PC-3 (cell line): Measurements from ENCODE around the gene RPS15.

ENCODE experiments used
- CTCF ChIP-seq: fragments of 300-600 bp; sonication (generic); conservative IDR thresholded peaks from 2 replicates; pipeline ENCODE4 v1.5.1; 2017; ENCODE audit warnings: antibody characterized with exemption, low read depth, mild to moderate bottlenecking, low read length
- EZH2phosphoT487 ChIP-seq: fragments of 300-600 bp; sonication (generic); IDR thresholded peaks from 2 replicates; pipeline ENCODE4 v1.6.1; 2018; ENCODE audit warnings: mild to moderate bottlenecking, antibody characterized with exemption, low read length, borderline replicate concordance

DNA sequence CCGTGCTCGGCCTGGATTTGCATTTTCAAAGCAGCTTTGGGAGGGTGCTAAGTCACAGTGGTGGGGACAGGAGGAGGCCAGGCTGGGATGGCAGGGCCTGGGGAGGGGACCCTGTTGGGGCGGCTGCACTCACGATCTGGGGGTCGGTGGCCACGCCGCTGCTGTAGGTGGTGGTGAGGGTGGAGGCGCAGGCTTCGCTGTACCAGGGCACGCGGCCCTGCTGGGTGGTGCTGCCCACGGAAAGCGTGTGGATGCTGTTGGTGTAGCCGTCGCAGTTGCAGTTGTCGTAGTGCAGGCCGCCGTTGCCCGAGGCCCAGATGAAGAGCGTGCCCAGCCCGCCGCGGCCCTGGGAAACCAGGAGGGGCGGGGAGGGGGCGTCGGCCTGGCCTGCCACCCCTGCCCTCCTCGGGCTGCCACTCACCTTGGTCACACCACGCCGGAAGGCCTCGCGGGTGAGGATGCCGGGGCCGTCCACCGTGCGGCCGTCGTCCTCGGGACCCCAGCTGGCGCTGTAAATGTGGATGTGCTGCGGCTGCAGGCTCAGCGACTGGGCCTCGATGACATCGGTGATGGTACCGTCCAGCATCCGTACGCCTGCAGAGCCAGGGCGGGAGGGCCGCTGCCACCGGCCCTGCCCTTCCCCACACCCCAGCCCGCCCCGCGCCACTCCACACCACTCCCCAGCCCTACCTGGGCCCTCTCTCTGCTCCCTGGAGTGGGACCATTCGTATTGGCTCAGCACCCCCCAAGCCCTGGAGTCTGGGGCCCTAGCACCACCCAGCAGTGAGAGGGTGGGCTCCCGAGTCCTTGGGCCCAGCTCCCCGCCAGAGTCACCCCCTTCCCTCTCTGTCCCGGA lies 48.8 kb downstream of the RPS15 start:
- no peak for TF ChIP-seq CTCF
- TF ChIP-seq EZH2phosphoT487: no peak
